Effector CD4-positive, alpha-beta T cell (primary cell): ENCODE results near the gene FMNL1.
A peak's percentile ranks its signal among the peaks of the same experiment; 100 is the strongest.

ENCODE experiments used
- DNase-seq: peaks from one replicate; pipeline ENCODE4 v3.0.0-alpha.2; 2020

Gene FMNL1

DNA sequence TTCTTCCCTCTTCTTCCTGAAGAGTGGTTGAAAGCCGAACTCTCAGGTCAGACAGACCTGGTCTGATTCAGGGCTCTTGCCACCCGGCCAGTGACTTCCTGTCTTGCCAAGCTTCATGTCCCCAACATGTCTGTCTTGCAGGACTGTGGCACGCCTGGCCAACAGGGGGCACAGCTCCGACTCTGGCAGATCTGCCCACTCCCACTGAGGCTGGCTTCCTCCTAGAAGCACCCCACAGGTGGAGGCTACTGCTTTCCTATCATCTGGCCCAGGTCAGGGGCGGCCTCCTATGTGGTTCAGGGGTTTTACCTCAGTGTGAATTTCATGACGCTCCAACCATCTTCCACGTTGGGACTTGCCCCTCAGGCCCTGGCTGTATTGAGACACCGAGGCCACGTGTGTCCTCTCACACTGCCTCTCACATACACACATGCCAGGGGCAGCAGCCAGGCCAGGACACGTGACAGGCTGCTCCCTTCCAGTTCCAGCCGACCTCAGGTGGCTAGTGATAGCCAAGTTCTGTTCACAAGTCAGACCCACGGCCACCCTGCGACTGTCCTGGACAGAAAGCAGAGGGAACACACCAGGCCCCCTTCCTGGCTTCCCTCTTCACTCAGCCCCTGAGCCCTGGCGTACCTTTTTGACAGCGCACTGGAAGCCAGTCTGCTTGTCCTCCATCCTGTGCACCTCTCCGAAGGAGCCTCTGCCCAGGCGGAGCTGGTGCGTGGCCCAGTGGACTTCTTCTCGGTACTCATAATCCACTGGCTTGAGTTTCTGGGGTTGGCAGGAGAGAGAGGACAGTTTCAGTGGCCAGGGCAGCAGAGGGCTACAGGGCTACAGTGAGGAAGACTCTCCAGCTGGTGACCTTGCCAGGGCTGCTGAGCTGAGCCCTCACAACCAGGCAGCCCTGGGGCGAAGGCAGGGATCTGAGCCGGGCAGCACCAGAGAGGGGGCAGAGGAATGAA lies 62.8 kb downstream of the FMNL1 start:
- peak; percentile 19 for DNase-seq

DNA sequence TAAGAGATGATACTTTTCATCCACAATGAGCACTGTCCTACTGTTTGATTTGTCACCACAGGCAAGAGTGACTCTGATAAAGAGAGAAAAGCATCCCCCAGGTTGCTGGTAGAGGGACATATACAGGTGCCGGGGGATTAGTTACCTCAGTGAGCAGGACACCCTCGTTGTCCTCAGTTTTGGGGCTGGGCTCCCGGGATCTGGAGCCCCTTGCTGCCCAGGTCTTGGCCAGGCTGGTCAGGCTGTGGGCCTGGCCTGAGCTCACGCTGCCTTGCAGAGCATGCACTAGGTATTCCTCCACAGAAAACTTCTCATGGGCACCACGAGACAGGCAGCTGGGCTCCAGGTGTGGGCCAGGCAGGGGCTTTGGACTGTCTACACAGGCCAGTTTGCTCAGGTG lies 64.6 kb downstream of the FMNL1 start:
- no peak for DNase-seq

DNA sequence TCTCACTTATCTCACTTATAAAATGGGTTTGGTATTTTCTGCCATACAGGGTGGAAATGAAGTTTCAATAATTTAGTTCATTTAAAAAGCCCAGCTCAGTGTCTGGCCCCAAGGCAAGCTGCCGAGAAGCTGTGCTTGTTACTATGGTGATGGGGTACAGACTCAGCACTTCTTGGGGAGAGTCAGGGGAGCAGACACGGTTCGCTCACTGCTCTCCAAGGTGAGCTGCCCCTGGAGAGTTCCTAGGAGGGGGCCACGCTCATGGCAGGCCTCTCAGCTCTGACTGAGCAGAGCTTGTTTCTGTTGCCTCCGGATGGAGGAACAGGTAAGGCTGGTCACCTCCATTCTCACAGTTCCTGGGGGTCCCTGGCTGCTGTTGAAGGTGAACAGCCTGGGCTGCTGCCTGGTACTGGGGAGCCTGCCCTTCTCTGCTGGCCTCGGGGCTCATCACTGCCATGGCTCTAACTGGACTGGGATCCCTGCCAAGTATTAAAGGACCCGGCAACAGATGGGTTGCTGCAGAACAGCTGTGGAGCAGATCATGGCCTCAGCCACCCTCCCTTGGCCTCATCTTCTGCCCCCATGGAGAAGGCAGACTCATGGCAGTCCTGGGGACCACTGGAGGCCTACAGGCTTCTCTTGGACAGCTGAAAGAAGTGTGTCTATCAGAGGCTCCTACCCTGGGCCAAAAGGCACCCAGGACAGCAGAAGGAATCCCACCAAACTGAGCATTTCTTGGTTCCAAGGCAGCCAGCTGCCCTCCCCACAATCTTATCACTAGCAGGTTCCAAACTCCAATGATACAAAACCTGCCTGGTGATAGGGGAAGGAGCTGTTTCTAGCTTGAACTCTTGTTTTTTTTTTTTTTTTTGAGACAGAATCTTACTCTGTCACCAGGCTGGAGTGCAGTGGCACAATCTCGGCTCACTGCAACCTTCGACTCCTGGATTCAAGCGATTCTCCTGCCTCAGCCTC lies 66.1 kb downstream of the FMNL1 start:
- no peak for DNase-seq

DNA sequence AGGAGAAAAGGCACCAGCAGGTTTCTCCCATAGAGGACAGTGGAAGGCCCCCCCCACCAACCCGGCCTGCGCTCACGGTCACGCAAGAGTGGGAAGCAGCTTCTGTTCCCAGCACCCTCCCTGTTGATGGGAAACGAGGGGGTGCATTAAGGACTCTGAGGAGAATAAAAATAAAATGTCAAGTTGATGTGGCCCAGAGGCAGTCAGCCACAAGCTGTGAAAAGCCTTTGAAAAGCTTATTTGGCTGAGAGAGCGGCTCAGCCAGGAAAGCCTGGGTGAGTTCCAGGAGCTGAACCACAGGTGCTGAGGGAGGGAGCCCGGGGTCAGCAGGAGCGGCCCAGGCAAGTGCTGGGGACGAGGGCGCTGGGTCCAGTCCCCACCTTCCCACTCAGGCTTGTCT lies 67.1 kb downstream of the FMNL1 start:
- DNase-seq = no peak

DNA sequence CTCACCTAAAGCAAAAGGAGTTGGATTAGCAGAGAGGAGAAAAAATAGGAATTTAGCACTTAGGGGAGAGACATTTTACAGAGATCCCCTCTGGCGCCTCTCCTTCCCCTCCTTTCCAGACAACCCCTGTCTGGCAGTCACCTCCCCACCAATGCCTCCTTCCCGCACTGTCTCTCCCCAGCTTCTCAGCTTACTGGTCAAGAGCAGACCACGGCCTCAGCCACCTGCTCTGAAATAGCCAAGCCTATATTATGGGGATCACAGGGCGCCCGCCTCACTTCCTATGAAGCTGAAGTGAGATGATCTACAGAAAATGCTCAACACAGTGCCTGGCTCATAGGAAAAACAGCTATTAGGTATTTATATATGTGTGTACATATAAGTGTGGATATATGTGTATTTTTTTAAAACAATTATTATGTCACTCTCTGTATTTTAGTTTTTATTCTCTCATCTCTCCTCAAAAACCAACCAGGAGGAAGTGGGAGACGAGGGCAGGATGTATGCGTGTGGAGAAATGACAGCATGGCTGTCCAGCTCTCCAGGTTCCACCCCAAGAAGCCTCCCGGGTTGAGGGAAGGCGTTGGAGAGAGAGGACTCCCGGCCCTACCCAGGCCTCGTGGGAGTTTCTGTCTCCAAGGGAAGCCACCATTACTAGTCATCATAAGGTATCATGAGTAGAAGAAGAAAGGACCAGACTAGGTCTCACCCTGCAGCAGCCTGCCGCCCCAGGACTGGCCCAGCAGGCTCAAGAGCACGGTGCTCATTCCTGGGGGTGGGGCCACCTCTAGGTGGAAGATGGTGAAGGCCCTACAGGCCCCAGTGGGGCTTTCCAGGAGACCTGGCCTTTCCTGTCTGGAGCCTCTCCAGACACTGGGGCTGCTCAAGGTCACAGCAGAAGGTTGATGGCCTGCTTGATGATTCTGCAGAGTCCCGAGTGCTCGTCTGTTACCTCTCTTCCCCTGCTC lies 67.9 kb downstream of the FMNL1 start:
- no peak for DNase-seq

DNA sequence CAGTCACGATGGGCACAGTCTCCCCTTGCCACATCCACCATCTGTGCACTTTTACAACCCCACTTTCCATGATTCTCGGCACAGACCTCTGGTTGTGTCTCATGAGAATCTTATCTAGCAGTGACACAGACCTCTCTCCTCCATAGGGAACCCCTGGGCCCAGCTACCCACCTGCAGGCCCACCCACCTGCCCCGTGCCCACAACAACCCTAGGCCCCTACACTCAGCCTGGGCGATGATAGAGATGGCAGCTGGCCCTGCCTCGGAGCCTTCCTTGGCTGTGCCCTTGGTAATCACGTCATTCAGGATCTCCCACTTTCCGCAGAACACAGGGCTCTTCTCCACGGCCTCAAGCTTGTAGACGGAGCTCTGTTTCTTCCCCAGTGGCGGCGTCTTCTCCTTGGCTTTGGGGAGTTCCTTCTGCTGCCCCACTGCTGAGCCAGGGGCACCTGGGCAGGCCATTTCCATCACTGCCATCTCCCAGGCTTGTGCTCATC lies 68.6 kb downstream of the FMNL1 start:
- DNase-seq = no peak

DNA sequence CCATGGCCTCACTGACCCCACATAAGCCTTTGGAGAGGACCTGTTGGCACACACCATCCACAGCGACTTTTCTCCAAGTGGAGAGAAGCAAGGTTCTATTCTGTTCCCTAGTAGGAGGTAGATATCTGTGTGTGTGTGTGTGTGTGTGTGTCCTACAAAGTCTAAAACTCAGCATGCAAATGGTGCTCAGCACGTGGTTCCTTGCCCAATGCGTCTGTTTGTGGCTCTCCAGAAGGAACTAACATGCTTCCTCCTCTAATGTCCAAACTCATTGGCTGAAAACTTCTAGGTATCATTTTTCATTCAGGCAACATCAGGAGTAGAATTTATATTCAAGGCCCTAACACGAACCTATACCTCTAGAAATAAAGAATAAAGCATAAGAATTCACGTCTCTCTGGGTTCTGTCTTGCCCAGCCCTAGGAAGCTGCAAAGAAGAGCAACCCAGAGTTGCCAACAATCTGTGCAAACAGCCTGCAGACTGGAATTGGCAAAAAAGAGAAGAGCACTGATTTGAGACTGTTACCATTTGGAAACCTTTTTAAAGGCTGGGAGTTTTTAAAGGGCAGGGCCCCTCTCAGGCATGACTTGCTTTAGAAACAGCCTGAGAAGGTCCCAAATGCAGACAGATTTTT lies 69.6 kb downstream of the FMNL1 start:
- no peak for DNase-seq

DNA sequence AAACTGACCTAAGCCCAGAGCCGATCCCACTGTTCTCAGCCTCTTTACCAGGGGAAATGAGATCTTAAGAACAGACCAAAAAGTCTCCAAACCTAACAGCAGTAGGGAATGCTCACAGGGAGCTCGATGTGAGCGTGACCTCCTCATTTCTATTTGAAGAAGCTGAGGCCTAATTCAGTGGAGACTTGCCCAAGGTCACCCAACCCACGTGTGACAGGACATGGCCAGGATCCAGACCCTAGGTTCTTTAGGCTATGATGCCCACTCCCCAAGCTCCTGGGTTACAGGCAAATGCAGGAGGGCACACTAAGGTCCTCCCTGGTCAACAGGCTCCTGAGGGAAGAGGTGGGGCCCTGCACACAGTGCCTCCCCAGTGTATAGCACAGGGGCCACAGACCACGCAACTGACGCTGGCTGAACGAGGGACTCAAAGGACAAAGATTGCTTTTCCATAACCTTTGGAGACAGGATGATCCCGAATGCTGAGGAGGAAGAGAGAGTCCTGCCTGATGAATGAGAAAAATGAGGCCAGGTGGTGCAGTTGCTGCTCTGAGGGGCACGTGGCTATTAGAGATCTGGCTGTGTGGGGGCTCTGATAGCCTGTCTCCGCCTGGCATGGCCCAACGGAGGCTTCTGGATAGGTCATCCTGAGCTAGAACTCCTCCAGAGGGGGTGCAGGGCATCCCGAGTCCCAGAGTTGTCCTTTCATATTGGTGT lies 71.2 kb downstream of the FMNL1 start:
- no peak for DNase-seq

DNA sequence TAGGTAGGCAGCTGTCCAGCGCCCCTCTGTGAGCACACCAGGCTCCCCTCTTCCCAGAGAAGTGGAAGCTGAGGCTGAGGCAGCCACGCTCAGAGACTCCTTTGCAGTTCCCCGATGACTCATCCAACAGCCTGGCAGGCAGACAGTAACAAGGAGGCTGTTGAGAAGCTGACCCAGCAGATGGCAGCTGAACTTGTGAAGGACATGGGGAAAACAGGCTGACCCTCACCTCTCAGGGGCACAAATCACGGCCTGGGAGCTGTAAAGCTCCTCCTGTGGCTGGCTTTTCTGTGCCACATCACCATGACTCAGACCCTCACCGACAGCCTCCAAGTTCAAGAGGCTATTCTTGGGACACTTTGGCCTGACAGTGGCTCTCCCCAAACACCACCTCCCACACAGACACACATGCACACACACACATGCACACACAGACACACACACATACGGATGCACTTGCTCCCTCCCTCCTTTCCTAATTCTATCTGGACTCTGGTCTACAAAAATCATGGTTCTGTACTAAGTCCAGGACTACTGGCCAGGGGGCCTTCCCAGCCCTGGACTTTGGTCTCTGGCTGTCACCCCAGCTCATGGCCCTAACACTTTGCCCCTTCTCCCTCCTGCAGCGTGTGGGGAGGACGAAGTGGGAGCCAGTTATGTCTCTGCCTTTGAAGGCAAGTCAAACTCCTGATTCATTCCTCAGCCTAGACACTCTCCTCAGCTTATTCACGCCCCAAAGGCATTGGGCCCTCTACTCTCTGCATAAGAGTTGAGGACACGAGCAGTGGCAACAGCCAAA lies 71.9 kb downstream of the FMNL1 start:
- DNase-seq = no peak

DNA sequence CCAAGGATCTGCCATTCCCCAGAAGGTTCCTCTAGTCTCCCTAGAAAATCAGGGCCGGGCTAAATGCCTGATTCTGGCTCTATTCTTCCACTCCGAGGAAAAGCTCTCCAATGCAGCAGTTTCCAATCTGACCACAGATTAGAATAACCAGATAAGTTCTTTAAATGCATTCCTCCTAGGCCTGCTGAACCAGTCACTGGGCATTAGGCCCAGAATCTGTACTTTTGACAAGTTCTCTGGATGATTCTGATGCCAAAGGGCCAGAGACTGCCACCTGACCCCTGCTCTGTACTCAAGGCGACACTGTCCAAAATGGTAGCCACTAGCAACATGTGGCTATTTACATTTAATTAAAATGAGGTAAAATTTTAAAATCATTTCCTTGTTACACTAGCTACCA lies 72.8 kb downstream of the FMNL1 start:
- DNase-seq = no peak

DNA sequence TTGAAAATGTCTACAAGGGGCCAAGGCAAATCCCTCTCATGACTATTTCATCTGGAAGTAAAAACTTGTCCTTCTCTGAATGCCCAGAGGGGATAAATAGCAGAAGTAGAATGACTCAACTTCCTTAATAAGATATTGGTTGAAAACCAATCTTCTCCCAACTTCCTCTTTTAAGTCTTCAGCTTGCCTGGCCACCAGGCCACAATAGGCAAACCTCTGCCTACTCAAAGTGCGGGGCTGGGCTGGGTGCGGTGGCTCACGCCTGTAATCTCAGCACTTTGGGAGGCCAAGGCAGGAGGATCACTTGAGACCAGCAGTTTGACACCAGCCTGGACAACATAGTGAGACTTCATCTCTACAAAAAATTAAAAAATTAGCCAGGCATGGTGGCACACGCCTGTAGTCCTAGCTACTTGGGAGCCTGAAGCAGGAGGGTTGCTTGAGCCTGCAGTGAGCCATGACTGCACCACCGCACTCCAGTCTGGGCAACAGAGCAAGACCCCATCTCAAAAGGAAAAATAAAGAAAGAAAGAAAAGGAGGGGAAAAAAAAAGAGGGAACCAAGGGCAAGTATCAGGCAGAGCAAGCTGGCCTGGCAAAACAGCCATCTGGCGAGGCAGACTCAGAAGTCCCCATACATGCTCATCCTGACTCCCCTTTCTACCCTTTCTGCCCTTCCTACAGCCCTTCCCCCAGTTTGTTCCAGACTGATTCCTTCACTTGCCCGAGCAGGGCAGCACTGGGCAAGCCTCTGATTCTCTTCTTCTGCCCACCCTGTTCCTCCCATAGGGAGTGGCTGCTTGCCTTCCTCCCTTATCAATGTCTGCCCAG lies 74.5 kb downstream of the FMNL1 start:
- no peak for DNase-seq

DNA sequence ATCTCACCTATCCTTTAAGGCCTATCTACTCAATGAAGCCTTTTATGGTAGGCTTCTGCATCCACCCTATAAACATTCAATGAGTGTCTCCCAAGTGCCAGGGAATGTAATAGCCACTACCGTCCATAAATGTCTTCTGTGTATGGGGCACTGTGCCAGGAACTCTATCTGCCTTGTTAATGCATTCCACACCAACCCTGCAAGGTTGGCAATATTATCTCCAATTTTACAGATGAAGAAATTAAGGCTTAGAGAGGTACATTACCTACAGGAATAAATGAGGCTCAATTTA lies 75.1 kb downstream of the FMNL1 start:
- DNase-seq = no peak
